ENCODE results near the gene CHD3. TPM values are rescaled to one million over a fixed set of nuclear protein-coding genes. Genes with fewer than 3 reads are reported as not detected.

Gene CHD3
- total and polyA plus RNA-seq, 10 of the 15 experiments (the other 5 are each of a cell fraction or from before 2014, with no cell fraction given) = 1.4 to 86.8 (median 39.1) TPM

DNA sequence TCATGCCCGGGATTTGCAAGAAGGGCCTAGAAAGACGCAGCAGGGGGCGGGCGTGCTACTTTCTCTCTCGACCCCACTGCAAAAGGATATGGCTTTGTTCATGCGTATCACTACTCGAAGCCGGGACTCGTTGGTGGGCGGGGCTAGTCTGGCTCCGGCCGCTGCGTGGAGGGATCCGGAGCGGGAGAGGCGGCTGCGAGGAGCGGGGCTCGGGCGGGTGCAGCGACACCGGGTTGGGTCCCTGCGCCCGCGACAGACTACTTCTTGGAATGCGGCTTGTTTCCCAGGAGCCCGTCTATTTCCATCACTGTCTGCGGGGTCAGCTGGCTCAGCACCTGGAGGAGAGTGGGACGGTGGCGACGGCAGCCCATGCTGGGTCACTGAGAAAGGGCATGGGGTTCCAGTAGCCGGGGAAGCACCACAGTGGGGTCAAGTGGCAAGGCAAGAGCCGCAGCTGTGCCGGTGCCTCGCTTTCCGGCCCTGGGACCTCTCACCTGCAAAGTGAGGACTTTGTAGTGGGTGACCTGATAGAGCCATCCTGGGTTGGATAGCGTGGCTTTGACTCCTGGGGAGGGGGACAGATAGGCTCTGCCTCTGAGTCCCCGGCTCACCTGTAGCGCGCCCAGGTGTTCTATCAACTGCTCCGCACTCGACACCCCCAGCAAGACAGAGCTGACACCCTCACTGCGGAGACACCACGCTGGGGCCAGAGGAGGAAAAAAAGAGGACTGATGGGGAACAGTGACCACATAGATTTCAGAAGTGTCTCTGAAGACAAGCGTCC, 34.4 kb downstream of the CHD3 start:
- no peaks in the 10 kb centered on the region for H4K20me1 ChIP-seq (ENCODE audit: control insufficient read depth, insufficient read depth)
- no peak for DNase-seq (ENCODE audit: low read depth, low spot score)
- SMC1A ChIA-PET (ENCODE audit: uncharacterized antibody, unreplicated experiment) = interaction anchor here (1.3 kb wide), 1 partner anchor 66 kb away, joined by 3 read pairs; no protein-coding TSS in a partner anchor
- in situ Hi-C loops (cut with MboI) (no loop called here), intact Hi-C loops (cut with micrococcal nuclease; ENCODE audit: unreplicated experiment) (no loop called here)
- H2AFZ ChIP-seq (ENCODE audit: control insufficient read depth, low read depth, low read length) = peak overlapping the region; percentile 61
- no peak overlapping the region for H3K27ac ChIP-seq (ENCODE audit: control insufficient read depth, insufficient read depth)
- 32% methylated on average over 44 of the region's 45 CpGs for WGBS (ENCODE audit: insufficient coverage, insufficient replicate concordance, low lambda C conversion rate, missing lambda C conversion rate)
- H3K9me3 ChIP-seq (replicated peaks; ENCODE audit: control insufficient read depth, insufficient read depth, low read length) = no peaks in the 10 kb centered on the region
- peaks cover 7% of the 10 kb centered on the region for H3K4me1 ChIP-seq (ENCODE audit: control insufficient read depth, insufficient read depth, low read length)
- no peak overlapping the region; the same call in 1 of the 2 replicates for H3K4me3 ChIP-seq
- peak; percentile 77 for FAIRE-seq
- H3K36me3 ChIP-seq (ENCODE audit: control insufficient read depth in 2 of 2, insufficient read depth in 2 of 2, low read length in 1 of 2) = no peaks in the 10 kb centered on the region; a peak in 1 of 4 replicates
- RAD21 ChIA-PET (ENCODE audit: unreplicated experiment) = interaction anchor here (0.9 kb wide), 1 partner anchor 9 kb away, joined by 4 read pairs; the partner anchor contains the start of genes CNTROB and TRAPPC1
- no TSS peak for BruUV-seq (replicated peaks)
- CTCF ChIA-PET = interaction anchor here (1.0 to 2.3 kb wide), 6 partner anchors 10 to 308 kb away, joined by 3 to 10 read pairs (median 5); partner anchors contain the start of gene FXR2
- peak overlapping the region; percentile 41 for H3K9ac ChIP-seq (ENCODE audit: control insufficient read depth, insufficient read depth, low read length)
- peak overlapping the region; percentile 87 for H3K4me2 ChIP-seq (ENCODE audit: control insufficient read depth, insufficient read depth)
- ATAC-seq = peak; percentile 87
- no peaks in the 10 kb centered on the region for H3K79me2 ChIP-seq (ENCODE audit: control insufficient read depth, insufficient read depth, low read length)
- POLR2A ChIA-PET = interaction anchor here (1.4 kb wide), 1 partner anchor 10 kb away, joined by 7 read pairs; the partner anchor contains the start of genes CNTROB and TRAPPC1
- no peaks in the 10 kb centered on the region for H3K27me3 ChIP-seq (replicated peaks in 1 of 2; ENCODE audit: control insufficient read depth in 2 of 2, insufficient read depth in 2 of 2, low read length in 1 of 2)
- TF ChIP-seq, protein P1, sequence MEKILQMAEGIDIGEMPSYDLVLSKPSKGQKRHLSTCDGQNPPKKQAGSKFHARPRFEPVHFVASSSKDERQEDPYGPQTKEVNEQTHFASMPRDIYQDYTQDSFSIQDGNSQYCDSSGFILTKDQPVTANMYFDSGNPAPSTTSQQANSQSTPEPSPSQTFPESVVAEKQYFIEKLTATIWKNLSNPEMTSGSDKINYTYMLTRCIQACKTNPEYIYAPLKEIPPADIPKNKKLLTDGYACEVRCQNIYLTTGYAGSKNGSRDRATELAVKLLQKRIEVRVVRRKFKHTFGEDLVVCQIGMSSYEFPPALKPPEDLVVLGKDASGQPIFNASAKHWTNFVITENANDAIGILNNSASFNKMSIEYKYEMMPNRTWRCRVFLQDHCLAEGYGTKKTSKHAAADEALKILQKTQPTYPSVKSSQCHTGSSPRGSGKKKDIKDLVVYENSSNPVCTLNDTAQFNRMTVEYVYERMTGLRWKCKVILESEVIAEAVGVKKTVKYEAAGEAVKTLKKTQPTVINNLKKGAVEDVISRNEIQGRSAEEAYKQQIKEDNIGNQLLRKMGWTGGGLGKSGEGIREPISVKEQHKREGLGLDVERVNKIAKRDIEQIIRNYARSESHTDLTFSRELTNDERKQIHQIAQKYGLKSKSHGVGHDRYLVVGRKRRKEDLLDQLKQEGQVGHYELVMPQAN (conservative IDR thresholded peaks at IDR 0.05) = no peak
- TF ChIP-seq CHD2 (IDR thresholded peaks at IDR 0.05; ENCODE audit: borderline replicate concordance, low read depth, low read length) (peak; percentile 94), MTA3 (IDR thresholded peaks at IDR 0.05; ENCODE audit: borderline replicate concordance, low read length) (no peak), NR2F1 (conservative IDR thresholded peaks at IDR 0.05) (0 out of 2 replicates have a peak, but pooled peaks have one; percentile 22), KDM1A (IDR thresholded peaks at IDR 0.05; ENCODE audit: borderline replicate concordance) (no peak), NBN (IDR thresholded peaks at IDR 0.05) (peak; percentile 61; the same call in 1 of the 2 replicates), TARDBP (IDR thresholded peaks at IDR 0.05; ENCODE audit: borderline replicate concordance) (0 out of 2 replicates have a peak, but pooled peaks have one; percentile 45), FOXK2 (IDR thresholded peaks at IDR 0.05) (no peak), TCF12 (IDR thresholded peaks at IDR 0.05; ENCODE audit: low read depth, low read length) (no peak), EP300 (IDR thresholded peaks at IDR 0.05; ENCODE audit: borderline replicate concordance in 1 of 2, control insufficient read depth in 1 of 2, low read depth in 2 of 2, low read length in 2 of 2) (0 out of 4 replicates have a peak, but pooled peaks of 1 of the 2 experiments have one; percentile 11), MTA2 (IDR thresholded peaks at IDR 0.05; ENCODE audit: low read depth) (no peak), CHD4 (IDR thresholded peaks at IDR 0.05) (no peak), POU2F2 (IDR thresholded peaks at IDR 0.05; ENCODE audit: borderline replicate concordance, low read depth, low read length) (peak; percentile 45; the same call in 1 of the 3 replicates), IKZF1 (conservative IDR thresholded peaks at IDR 0.05) (peak; percentile 48), IKZF2 (IDR thresholded peaks at IDR 0.05) (peak in 1 of 2 experiments; percentile 18; a peak in 1 of 4 replicates), BHLHE40 (IDR thresholded peaks at IDR 0.05; ENCODE audit: borderline replicate concordance in 1 of 2, low read depth in 2 of 2, low read length in 1 of 2) (peak in 1 of 2 experiments; percentile 36; a peak in 1 of 4 replicates), POLR2A (IDR thresholded peaks at IDR 0.05; ENCODE audit: low read depth, low read length) (peak; percentile 73)
- TF ChIP-seq, protein P2, sequence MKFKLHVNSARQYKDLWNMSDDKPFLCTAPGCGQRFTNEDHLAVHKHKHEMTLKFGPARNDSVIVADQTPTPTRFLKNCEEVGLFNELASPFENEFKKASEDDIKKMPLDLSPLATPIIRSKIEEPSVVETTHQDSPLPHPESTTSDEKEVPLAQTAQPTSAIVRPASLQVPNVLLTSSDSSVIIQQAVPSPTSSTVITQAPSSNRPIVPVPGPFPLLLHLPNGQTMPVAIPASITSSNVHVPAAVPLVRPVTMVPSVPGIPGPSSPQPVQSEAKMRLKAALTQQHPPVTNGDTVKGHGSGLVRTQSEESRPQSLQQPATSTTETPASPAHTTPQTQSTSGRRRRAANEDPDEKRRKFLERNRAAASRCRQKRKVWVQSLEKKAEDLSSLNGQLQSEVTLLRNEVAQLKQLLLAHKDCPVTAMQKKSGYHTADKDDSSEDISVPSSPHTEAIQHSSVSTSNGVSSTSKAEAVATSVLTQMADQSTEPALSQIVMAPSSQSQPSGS (IDR thresholded peaks at IDR 0.05; ENCODE audit: low read length) = no peak
- TF ChIP-seq, protein P3, sequence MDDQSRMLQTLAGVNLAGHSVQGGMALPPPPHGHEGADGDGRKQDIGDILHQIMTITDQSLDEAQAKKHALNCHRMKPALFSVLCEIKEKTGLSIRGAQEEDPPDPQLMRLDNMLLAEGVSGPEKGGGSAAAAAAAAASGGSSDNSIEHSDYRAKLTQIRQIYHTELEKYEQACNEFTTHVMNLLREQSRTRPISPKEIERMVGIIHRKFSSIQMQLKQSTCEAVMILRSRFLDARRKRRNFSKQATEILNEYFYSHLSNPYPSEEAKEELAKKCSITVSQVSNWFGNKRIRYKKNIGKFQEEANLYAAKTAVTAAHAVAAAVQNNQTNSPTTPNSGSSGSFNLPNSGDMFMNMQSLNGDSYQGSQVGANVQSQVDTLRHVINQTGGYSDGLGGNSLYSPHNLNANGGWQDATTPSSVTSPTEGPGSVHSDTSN (IDR thresholded peaks at IDR 0.05; ENCODE audit: insufficient replicate concordance, low read depth, low read length) = peak; percentile 68

Measured in GM12878 (cell line).